Activated CD4-positive, alpha-beta T cell treated with anti-CD3 and anti-CD28 coated beads, Interleukin-2, amount 50 U/mL, for 16 hours (primary cell): ENCODE measurements around the gene NMT2.

Experiments
- DNase-seq: peaks from one replicate; pipeline ENCODE4 v3.0.0-alpha.2; 2020

NMT2 gene

GRCh38 chr10:15088428-15089261, 79.8 kb downstream of the NMT2 start, which contains the start of gene ACBD7:
Gene ACBD7 (minus strand): TSS chr10:15088776. CDS start chr10:15088728, 48 bp downstream.
- peak; percentile 80 for DNase-seq

GRCh38 chr10:15084502-15084922, 84.0 kb downstream of the NMT2 start:
- DNase-seq = peak; percentile 9

- DNase-seq = no peak
Measured at GRCh38 chr10:15083674-15084501, 84.6 kb downstream of the NMT2 start.

- DNase-seq = no peak
Measured at GRCh38 chr10:15075421-15075820, 93.1 kb downstream of the NMT2 start.

- DNase-seq = no peak
Measured at GRCh38 chr10:15072358-15072757, 96.1 kb downstream of the NMT2 start.

- no peak for DNase-seq
Measured at GRCh38 chr10:15069230-15069629, 99.3 kb downstream of the NMT2 start.

GRCh38 chr10:15068802-15069201, 99.7 kb downstream of the NMT2 start:
- no peak for DNase-seq

- no peak for DNase-seq
Measured at GRCh38 chr10:15067154-15067553, 101.3 kb downstream of the NMT2 start.

GRCh38 chr10:15060638-15061037, 107.9 kb downstream of the NMT2 start:
- DNase-seq = no peak

GRCh38 chr10:15059914-15060313, 108.6 kb downstream of the NMT2 start:
- DNase-seq = no peak

- DNase-seq = no peak
Measured at GRCh38 chr10:15058689-15059088, 109.8 kb downstream of the NMT2 start.
